SK-N-SH (cell line): ENCODE results near the gene CCND1. TPM values are rescaled to one million over a fixed set of nuclear protein-coding genes. Genes with fewer than 3 reads are reported as not detected.

Experiments used
- polyA plus RNA-seq, 3 experiments: library from polyadenylated mRNA; depleted of rRNA; stranded (reverse); fragments of >200 nt; gene quantifications; 2 replicates each; pipeline ENCODE4 v1.2.3, GENCODE V29; 2012

Gene CCND1
- polyA plus RNA-seq, 1 of the 3 experiments (the other 2 are of a cell fraction): 242 TPM

Other genes starting within 250 kb of the CCND1 start
- not detected in 2 replicates for gene LINC01488, start 159.5 kb upstream of the CCND1 start, polyA plus RNA-seq (2012; rRNA removed)
- gene LTO1, start 34.2 kb downstream of the CCND1 start, polyA plus RNA-seq (2012; rRNA removed): 30.8 and 33.1 TPM in 2 replicates
- not detected in 2 replicates for gene FGF19, start 62.9 kb downstream of the CCND1 start, polyA plus RNA-seq (2012; rRNA removed)
- gene FGF4, start 134.2 kb downstream of the CCND1 start, polyA plus RNA-seq (2012; rRNA removed): not detected in 2 replicates
- gene FGF3, start 178.3 kb downstream of the CCND1 start, polyA plus RNA-seq (2012; rRNA removed): not detected in 2 replicates